Left hindlimb (tissue), 1 donor: ENCODE data around the gene MRNIP.

Source experiments
- DNase-seq: peaks from one replicate; pipeline ENCODE4 v3.0.0-alpha.2; 2018

Gene MRNIP

GRCh38 chr5:179820127-179820482 is 38.5 kb downstream of the MRNIP start:
- no peak for DNase-seq

DNA sequence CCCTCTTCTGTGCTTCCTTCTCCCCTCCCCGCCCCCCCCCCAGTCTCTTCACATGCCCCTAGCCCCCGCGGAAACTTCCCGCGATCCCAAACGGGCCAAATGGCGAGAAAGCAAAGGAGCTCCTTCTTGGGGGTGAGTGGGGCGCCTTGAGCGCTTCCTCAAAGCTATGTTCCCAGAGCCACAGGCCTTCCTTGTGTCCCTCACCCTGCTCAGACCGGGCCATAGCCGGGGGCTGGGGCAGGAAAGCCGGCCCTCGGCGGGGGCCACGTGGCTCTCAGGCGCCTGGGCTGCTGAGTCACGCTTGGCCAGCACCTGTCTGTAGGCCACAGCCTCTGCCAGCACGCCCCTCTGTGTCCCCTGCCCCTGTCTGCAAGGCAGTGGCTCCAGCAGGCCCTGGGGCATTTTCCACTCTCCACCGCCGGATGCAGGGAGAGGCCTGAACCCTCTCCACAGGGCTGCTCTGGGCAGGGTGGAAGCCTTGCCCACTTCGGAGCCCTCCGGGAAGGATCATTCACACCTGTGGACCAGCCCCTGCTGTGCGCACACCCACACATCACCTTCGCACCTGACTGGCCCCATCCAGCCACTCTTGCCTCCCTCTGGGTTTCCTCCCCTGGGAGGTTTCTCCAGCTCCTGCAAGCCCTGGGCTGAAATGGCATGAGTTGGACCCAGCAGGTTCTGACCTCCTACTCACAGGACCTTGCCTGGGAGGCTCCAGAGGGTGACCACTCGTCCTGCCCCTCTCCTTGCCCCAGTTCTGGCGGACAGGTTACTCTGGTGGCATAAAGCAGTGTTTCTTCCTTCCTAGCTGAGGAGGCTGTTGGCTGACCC is 39.1 kb downstream of the MRNIP start:
- DNase-seq = no peak

GRCh38 chr5:179818746-179819295 is 39.8 kb downstream of the MRNIP start:
- DNase-seq = peak; percentile 90

GRCh38 chr5:179817890-179818745 is 40.5 kb downstream of the MRNIP start:
- no peak for DNase-seq

- no peak for DNase-seq
Measured at GRCh38 chr5:179817470-179817840, 41.2 kb downstream of the MRNIP start.

- DNase-seq = no peak
Measured at GRCh38 chr5:179816796-179817469, 41.7 kb downstream of the MRNIP start.

DNA sequence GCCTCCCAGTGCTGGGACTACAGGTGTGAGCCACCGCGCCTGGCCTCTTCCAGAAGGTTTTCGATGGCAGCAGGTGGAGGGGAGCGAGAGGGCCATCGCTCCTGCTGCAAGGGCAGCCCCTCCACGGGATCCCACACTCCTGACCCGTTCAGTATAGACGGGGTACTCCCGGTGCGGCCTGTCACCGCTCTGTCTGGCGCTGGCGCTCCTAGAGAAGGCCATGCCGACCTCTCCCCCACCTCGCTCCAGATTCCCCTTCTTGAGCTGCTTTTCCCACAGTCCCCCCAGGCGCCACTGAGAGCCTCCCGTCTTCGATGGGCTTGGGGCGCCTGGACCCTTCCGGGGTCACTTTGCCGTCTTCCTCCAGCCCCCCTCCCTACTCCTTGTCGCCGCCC is 42.2 kb downstream of the MRNIP start:
- DNase-seq = no peak

- DNase-seq = no peak
Measured at GRCh38 chr5:179815491-179816249, 42.9 kb downstream of the MRNIP start.

DNA sequence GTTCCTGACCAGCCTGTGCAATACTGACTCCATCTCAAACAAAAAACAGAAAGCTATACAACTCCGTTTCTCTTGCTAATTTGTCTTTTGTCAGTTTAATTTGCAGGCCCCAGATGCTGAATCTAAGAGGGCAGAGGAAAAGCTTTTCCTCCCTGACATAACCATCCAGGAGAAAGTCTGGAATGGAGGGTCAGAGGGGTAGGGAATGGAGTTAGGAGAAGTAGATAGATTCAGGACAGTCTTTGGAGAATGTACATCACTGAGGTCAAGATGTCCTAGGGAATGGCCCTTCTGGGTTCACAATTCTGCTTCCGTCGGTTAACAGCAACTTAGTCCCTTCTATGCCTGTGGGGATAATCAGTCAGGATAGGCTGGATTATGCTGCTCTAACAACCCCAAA is 44.5 kb downstream of the MRNIP start:
- DNase-seq = no peak

DNA sequence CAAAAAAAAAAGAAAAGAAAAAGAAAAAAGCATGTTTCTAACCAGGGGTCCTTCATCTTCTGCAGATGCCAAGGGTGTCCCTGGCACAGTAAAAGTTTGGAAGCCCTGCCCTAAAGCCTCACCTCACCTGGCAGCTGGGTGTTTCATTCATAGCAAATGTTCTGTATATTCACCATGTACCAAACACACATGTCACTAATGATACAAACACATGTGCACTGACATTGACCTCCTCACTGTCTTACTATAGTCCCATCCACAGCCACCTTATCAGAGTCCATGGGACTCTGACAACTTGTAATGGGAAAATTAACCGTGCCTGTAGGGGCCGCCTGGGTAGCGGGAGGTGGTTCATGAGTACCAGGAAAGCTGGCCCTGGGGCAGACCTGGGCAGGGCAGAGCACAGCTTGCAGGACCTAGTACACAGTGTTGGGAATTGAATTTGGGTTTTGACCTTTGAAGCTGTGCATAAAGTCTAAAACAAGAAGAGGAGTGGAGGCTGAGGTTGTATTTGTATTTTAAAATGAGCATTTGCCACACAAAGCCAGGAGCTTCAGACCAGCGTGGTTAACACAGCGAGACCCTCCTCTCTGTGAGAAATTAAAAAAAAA is 45.5 kb downstream of the MRNIP start:
- no peak for DNase-seq

- no peak for DNase-seq
Measured at GRCh38 chr5:179812135-179812825, 46.3 kb downstream of the MRNIP start.

- peak; percentile 82 for DNase-seq
Measured at GRCh38 chr5:179806250-179807048, 52.2 kb downstream of the MRNIP start, which contains the start of gene MGAT4B. Gene MGAT4B, minus strand, starts transcription at chr5:179806866. Its CDS starts 283 bp downstream, at chr5:179806583.

- DNase-seq = peak; percentile 59
Measured at GRCh38 chr5:179805529-179806249, 52.9 kb downstream of the MRNIP start.

DNA sequence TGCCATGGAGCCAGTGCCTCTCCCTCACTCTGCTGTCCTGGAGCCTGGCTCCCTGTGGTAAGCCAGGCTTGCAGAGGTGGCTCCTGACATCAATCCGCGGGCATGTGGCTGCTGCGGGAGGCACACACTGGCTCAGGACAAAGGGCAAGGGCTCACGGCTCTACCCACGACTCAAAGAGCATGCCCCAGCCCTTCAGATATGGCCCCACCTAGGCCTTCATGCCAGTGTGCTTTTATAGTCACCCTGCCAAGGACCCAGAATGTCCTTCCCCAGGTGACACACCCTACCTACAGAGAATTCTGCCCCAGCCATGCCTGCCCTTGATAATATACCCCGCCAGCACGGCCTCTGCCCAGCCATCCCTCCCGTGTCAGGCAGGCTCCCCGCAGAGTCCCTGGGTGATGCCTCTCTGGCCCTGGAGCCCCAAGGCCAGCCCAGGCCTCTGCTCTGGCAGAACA is 53.5 kb downstream of the MRNIP start:
- DNase-seq = no peak

DNA sequence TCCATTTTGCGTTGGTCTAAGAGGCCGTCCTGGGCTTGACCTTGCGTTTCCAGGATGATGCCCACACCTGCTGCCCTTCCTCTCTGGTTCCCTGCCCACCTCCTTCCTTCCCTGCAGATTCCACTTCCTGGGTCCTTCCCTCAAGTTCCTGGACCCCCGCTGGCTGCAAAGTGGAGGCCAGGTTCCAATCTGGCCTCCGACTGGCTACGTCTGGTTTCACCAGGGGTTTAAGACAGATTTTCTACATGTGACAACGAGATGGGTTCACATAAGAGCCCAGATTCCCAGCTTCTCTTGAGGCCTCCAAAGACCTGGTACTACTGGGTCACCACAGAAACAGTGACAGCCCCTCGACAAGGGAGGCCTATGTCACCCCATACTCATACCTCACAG is 54.1 kb downstream of the MRNIP start:
- no peak for DNase-seq

GRCh38 chr5:179803651-179804554 is 54.7 kb downstream of the MRNIP start:
- no peak for DNase-seq

GRCh38 chr5:179802950-179803562 is 55.6 kb downstream of the MRNIP start:
- no peak for DNase-seq
